ENCODE measurements around the gene UBE2I.
"Not testable (repeated sequence)": the region's sequence is repeated elsewhere in the genome, so short reads cannot be mapped to it uniquely, and the experiment has no call there.

UBE2I gene

DNA sequence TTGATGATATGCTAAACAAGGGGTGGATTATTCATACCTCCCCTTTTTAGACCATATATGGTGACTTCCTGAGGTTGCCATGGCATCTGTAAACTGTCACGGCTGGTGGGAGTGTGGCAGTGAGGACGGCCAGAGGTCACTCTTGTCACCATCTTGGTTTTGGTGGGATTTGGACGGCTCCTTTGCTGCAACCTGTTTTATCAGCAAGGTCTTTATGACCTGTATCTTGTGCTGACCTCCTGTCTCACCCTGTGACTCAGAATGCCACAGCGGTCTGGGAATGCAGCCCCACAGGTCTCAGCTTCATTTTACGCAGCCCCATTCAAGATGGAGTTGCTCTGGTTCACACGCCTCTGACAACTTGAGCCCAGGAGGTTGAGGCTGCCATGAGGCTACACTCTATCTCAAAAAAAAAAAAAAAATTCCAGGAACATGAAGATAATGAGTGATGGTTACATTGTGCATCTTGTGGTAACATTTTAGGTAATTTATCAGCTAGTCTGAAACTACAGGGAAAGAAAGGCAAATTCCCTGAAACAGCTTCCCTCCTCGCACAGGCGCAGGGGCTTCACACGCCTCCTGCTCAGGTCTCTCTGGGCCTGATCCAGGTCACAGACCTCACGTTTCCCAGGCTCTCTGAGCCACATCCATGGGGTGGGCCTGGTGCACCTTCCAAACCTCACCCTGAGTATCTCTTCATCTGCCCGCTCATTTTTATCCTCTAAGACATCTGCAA lies 15.3 kb upstream of the UBE2I start:
- no peak for DNase-seq

DNA sequence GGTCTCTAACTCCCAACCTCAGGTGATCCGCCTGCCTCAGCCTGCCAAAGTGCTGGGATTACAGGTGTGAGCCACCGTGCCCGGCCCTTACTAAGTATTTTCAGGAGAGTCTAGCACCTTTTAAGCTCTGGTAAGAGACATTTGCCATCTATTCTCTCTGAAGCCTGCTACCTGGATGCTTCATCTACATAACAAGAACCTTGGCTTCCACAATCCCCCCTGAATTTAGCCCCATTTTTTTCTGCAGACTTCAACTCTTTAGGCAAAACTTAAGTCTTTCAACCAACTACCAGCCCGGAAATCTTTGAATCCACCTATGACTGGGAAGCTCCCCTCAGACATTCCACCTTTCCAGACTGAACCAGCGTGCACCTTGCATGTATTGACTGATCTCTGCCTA lies 14.0 kb upstream of the UBE2I start:
- DNase-seq = no peak

DNA sequence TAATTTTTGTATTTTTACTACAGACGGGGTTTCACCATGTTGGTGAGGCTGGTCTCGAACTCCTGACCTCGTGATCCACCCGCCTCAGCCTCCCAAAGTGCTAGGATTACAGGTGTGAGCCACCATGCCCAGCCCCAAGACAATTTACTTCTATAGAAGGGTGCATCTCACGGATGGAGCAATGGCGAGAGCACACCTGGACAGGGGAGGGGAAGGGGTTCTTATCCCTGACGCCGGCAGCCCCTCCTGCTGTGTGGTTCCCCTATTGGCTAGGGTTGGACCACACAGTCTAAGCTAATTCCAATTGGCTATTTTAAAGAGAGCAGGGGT lies 12.8 kb upstream of the UBE2I start:
- DNase-seq = not testable (repeated sequence)

DNA sequence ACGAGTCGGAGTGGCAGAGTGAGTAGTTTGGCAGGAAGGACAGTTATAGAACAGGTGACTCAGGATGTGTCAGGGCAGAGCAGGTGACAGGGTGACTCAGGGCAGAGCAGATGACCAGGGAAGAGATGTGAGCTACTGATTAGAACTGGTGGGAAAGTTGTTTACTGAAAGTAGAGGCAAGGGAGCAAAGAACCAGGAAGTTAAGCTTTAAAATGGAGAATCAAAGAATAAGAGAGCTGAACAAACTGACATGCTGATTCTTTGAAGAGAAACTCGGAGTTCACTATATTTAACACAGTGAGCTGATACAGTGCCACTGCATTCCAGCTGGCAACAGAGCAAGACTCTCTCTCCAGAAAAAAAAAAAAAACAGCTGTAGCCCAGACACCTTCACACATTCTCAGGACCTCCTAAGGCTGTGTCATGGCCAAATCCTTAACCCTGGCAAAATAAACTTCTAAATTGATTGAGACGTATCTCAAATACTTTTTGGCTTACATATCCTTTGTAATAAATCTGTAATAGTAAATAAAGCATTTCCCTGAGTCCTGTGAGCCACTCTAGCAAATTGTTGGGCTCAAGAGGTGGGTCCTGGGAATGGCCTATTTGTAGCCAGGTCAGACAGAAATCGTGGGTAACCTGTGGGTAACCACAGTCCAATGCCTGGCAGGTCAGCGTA lies 12.3 kb upstream of the UBE2I start:
- DNase-seq = no peak

DNA sequence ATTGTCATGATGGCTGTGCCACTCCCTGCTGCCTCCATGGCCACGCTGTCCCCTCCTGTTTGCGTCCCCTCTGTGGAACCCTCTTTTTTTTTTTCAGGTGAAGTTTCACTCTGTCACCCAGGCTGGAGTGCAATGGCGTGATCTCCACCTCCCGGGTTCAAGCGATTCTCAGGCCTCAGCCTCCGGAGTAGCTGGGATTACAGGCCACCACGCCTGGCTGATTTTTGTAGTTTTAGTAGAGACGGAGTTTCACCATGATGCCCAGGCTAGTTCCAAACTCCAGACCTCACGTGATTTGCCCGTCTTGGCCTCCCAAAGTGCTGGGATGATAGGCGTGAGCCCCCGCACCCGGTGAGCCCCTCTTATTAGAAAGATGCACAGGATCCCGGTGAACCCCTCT lies 11.0 kb upstream of the UBE2I start:
- no peak for DNase-seq

DNA sequence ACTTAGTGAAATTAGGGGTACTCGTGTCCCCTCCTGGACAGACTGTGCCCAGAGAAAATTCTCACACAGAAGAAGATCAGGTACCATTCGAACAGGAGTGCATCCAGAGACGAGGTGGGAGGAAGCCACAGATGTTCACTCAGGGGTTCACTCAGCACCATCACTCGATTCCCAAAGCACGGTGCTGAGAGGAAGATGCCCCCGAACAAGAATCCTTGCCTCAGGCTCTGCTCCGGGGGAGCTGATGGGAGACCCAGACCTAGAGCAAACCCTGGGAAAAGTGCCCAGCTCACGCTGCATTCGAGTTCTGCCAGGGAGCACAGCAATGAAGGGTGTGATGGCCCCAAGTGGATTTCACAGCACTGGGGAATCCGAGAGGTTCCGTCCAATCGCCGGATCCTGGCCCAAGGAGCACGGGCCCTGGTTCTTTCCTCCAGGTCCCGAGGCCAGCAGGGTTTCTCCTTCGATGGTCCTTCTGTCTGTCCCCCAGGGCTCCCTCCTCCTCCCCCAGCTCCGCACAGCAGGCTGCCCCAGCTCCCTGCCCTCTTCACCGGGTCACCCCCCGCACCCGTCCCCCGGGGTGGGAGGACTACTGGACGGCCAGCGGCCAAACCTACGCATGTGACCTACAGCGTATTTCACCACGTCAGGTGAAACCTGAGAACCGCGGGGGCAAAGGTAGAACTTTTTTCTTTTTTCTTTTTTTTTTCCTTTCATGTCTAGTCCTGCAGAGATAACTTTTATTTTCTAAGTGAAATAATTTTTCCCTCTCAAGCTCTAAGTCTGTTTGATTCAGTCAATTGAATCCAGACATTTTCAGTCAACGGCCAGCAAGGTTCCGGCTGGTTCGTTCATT lies 10.2 kb upstream of the UBE2I start:
- DNase-seq = no peak

DNA sequence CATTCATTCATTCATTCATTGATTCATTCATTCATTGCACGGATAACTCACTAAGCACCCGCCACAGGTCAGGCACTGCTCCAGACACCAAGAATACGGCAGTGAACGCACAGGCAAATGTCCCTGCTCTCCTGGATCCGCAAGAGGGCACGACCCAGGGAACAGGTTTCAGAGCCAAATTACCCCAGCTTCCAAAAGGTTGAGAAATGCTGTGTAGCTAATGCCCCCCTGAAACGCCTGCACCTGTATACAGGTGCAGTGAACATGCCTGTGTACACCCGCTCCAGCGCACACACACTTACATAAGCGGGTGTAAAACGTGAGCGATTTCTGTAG lies 9.6 kb upstream of the UBE2I start:
- no peak for DNase-seq

DNA sequence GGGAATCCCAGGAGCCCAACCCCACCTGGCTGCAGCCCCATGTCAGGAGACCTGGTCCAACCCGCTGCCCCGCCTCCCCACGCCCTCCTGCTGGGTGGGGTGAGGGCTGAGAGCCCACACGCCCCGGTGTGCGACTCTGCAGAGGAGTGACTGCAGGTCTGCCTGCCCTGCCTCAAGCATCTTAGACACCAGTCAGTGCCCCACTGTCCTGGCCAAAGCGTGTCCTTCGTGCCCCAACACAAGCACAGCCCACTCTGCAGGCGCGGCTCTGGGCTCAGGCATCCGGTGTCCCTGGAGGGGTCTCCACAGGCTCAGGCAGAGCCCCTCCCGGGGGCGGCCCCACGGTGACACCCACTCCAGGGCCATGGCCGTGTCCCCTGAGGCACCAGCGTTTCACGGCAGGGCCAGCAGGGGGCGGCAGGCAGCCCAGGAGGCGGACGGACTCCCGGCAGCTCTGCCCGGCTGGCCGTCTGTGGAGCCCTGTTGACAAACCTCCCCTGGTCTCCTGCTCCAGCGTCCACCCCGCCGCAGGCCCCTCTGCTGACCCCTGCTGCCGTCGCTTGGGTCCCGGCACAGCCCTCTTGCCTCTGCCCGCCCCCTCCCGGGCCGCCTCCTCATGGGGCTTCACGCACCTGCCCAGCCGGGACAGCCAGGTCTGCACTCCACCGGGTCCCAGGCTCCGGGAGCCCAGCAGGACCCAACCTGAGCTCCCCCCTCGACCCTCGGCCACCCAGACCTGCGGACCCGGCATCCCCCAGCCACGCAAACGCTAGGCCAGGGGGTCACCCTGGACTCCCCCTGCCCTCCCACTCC lies 8.6 kb upstream of the UBE2I start:
- DNase-seq = peak; percentile 36

DNA sequence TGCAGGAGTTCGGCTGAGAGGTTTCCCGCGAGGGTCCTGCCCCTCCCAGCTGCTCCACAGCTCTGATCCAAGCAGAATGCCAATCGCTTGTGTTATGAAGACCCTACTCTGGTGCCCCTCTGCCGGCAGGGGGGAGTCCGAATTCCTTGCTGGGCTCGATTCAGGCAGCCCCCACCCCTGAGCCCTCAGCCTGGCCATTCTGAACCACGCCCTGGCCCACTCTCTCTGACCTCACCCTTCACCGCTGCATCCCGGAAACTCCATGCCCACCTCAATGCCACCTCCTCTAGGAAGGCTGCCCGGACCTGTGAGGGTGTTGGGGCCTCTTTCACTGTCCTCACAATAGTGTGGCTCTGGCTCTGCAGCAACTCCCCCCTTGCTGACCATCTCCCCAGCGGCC lies 7.9 kb upstream of the UBE2I start:
- no peak for DNase-seq

DNA sequence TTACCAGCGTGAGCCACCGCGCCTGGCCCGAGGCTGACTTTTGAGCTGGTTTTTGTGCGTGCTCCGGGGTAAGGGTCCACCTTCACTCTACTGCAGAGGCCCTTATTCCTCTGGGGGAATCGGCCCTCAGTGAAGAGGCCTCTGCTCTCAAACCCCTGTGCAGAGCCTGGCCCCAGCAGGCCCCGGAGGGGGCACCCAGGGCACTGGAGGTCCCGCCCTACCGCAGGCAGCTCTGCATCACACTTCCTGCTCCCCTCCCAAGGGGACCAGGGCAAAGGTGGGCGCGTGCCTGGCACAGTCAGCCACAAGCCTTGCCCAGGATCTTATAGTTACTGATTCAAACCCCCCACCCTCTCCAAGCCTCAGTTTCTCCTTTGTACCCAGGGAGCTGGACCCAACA lies 3.6 kb upstream of the UBE2I start:
- no peak for DNase-seq

DNA sequence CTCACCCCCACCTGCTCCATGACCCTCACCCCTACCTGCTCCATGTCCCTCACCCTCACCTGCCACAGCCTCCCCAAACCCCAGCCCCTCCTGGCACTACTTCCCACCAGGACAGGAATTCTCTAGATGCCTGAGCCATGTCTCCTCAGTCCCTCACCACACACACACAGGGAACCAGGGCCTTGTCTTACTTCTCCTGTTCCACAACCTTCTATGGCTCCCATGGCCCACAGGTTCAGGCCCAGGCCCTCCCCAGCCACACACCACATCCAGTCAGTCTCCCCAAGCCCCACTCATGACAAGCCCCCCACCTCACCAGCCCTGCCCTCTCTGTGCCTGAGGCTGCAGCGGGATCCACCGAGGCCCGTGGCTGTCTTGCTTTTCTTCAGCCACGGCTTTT lies 3.1 kb upstream of the UBE2I start:
- no peak for DNase-seq

DNA sequence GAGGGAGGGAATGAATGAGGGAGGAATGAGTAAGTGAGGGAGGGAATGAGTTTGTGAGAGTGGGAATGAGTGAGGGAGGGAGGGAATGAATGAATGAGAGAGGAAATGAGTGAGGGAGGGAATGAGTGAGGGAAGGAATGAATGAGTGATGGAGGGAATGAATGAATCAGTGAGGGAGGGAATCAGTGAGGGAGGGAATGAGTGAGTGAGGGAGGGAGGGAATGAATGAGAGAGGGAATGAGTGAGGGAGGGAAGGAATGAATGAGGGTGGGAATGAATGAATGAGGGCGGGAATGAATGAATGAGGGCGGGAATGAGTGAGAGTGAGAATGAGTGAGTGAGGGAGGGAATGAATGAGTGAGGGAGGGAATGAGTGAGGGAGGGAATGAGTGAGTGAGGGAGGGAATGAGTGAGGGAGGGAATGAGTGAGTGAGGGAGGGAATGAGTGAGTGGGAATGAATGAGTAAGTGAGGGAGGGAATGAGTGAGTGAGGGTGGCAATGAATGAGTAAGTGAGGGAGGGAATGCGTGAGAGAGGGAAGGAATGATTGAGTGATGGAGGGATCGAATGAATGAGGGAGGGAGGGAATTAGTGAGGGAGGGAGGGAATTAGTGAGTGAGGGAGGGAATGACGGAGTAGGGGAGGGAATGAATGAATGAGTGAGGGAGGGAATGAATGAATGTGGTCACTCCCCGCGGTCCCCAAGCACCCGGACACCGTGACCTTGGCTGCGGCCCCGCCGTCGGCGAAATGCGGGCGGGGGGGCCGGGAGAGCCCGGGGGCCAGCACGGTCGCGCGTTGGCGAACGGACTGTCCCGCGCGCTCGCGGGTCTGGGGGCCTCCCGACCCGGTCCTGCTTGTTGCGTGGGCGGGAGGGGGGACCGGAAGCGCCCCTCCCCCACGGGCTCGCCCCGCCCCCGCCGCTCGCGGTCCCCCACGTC lies 1.1 kb upstream of the UBE2I start:
- no peak for DNase-seq

DNA sequence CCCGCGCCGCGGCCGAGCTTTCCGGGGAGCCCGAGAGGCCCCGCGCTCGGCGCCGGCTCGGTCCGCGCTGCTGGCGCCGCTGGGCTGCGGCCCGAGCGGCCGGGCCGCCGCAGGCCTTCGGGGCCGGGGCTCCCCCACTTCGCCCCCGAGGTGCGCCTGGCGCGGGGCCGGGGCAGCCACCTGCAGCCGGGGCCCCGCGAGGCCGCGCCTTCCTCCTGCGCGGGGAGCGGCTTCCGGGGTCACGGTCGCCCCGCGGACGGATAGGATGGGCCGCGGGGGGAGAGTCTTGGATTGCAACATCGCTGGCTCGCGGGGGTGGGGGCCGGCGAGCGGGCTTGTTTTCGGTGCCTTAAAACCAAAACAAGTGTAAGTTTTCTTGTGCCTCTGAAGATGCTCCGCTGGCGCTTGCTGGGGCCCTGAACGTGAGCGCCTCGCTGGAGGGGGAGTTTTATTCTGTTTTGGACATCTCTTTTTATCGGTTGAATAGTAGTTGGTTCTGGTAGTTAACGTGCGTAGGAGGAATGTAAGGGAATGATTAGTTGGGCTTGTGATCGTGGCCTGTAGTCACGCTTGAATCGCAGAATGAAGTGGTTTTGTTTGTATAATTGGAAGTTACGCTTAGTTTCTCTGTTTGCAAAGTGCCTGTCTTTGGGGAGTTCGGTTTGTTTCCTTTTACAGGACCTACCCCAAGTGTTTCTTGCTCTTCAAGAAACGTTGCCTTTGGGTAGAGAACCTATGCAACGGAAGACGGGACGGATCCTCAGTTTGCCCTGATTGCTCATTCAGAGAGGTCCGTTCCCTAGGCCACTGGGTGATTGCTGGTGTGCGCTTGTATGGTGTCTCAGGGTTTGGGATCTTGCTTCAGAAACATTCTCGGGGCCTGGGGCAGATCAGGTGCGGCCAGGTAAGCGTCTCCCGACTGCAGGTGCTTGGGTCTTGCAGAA lies 724 bp downstream of the UBE2I start:
- DNase-seq = no peak

DNA sequence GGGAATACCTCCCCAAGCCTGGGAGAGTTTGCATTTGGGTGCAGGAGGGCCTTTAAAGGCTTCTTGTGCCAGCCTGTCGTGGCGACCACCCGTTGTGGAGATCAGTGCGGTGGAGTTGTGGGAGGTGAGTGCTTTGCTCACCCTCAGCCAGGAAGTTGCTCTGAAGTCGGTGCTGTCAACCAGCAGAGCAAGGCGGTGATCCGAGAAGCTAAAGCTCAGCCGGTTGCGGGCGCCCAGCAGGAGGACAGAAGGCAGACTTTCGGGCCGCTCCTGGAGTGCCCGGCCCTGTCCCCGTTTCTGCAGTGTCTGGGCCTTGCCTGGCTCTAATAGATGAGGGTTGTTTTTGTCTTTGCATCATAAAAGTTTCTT lies 1.4 kb downstream of the UBE2I start:
- DNase-seq = no peak

DNA sequence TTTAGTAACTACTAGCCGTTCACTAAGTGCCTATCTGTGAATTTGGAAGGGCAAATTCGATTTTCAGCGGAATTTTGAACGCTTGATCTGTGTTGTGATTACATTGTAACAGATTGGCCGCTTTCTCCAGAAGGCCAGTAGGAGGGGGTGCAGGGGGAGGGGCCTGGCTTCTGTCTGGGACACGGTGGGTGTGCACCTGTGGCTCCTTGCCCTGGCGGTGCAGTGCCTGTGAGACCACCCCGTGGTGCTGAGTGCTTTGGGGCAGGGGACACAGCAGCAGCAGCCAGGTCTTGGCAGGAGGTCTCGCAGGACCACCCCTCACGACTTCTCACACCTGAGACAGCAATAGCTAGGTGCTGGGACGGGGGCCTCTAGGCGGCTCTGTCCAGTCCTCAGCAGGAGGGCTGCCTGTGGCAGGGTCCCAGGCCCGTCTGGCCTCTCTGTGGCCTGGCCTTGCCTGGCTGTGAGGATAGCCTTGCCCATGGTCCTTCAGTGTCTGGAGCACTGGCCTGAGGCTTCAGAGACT lies 1.8 kb downstream of the UBE2I start:
- DNase-seq = no peak

DNA sequence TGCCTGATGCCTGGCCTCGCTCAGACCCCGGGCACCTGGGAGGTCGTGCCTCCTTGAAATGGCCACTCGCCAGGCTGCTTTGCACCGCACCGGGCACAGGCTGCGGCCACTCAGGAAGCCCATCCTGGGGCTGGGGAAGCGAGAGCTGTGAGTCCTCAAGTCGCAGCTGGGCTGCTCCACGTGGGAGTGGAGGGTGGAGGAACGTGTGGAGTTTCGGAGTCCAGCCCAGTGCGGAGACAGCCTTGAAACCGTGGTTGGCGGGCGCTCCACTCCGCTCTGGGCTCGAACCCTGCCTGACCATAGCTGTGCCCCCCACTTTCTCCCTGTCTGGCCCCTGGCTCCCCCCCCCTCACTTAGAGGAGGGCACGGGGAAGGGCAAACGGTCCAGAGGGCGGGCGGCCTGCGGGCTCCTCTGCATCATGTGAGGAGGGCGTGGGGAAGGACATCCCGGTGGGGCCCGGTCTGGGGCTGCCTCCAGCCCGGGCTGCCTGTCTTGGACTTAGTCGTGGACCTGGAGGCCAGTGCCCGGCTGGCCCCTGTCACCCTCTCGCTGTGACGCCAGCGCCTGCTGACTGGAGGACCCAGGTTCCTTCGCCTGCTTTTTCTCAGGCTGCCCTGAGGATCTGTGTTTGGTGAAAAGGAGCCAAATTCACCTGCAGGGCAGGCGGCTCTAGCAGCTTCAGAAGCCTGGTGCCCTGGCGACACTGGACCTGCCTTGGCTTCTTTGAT lies 2.5 kb downstream of the UBE2I start:
- no peak for DNase-seq

DNA sequence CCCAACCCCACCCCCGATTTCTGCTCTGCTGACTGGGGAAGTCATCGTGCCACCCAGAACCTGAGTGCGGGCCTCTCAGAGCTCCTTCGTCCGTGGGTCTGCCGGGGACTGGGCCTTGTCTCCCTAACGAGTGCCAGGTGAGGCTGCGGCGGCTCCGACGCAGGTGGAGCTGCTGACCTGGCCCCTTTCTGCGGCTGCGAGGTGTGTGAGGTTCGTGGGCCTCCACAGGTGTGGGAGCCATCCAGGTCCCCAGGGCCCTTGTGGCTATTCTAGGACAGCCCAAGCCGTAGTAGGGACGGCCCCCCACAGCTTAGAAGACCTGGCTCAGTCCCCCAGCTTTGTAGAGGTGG lies 3.0 kb downstream of the UBE2I start:
- no peak for DNase-seq

DNA sequence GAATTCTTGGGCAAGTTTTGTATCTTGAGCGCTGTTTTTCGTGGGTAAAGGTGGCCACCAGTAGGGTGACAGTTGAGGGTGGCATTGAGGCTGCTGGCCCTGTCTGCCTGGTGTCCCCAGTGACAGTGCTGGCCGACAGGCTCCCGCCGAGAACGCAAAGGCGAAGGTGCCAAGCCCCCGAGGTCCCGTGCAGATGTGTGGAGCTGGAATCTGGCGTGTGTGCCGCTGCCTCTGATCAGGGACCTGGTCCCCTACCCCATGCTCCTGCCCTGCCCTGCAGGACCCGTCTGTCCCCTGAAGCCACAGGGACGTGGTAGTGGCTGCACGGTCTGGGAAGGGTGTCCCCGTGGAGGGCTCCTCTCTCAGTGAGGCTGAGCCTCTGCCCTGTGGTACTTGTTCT lies 3.5 kb downstream of the UBE2I start:
- DNase-seq = no peak

DNA sequence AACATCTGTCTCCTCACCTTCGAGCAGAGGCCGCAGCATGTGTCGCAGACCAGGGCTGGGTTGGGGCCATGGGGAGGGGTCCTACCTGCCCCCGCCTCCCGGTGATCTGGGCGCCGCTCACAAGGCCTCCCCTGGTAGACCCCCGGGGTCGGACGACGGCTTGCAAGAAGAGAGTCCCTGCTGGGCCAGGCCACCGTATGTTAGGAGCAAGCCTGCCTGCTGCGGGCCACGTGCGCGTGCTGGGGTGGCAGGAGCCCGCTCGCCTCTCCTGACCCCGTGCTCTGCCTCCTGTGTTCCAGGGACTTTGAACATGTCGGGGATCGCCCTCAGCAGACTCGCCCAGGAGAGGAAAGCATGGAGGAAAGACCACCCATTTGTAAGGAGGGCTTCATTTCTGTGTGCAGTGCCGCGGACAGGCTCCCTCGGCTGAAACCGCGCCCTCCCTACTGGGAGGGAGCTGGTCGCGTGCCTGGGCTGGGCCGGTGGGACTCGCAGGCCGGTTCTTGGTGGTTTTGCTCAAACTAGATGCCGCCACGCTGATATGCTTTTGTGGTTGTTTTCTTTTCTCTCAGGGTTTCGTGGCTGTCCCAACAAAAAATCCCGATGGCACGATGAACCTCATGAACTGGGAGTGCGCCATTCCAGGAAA lies 4.4 kb downstream of the UBE2I start:
- DNase-seq = no peak
